ENCODE measurements around the gene EED.

GRCh38 chr11:86196913-86197312 is 47.6 kb upstream of the EED start:
- TF ChIP-seq, protein P1, sequence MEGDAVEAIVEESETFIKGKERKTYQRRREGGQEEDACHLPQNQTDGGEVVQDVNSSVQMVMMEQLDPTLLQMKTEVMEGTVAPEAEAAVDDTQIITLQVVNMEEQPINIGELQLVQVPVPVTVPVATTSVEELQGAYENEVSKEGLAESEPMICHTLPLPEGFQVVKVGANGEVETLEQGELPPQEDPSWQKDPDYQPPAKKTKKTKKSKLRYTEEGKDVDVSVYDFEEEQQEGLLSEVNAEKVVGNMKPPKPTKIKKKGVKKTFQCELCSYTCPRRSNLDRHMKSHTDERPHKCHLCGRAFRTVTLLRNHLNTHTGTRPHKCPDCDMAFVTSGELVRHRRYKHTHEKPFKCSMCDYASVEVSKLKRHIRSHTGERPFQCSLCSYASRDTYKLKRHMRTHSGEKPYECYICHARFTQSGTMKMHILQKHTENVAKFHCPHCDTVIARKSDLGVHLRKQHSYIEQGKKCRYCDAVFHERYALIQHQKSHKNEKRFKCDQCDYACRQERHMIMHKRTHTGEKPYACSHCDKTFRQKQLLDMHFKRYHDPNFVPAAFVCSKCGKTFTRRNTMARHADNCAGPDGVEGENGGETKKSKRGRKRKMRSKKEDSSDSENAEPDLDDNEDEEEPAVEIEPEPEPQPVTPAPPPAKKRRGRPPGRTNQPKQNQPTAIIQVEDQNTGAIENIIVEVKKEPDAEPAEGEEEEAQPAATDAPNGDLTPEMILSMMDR (IDR thresholded peaks at IDR 0.05; ENCODE audit: low read length), result no peak
- TF ChIP-seq EZH2 (IDR thresholded peaks at IDR 0.05; ENCODE audit: borderline replicate concordance, low read length), result no peak

Measured in OCI-LY1 (cell line).